ENCODE data around the gene ZBTB9. TPM values are rescaled to one million over a fixed set of nuclear protein-coding genes. Genes with fewer than 3 reads are reported as not detected.
A peak's percentile ranks its signal among the peaks of the same experiment; 100 is the strongest.

The ZBTB9 gene
- total RNA-seq, 1 donor from 2014 or later, result 7.6 TPM

GRCh38 chr6:33423777-33424176 lies 30.6 kb upstream of the ZBTB9 start:
- H3K36me3 ChIP-seq (ENCODE audit: control insufficient read depth, insufficient read depth, low read length), result no peaks in the 10 kb centered on the region
- H3K4me3 ChIP-seq (ENCODE audit: low read depth, low read length), result no peak overlapping the region
- DNase-seq (ENCODE audit: low read depth), result no peak
- no peak for TF ChIP-seq CTCF (IDR thresholded peaks at IDR 0.05; ENCODE audit: insufficient read depth, low read length, poor library complexity, severe bottlenecking)
- no peaks in the 10 kb centered on the region for H3K27me3 ChIP-seq (ENCODE audit: control insufficient read depth, insufficient read depth, low read length)

GRCh38 chr6:33424855-33425667 lies 29.3 kb upstream of the ZBTB9 start:
- Histone ChIP-seq H3K4me3 (ENCODE audit: low read depth, low read length) (peak overlapping the region; percentile 59), H3K36me3 (ENCODE audit: control insufficient read depth, insufficient read depth, low read length) (no peaks in the 10 kb centered on the region), H3K27me3 (ENCODE audit: control insufficient read depth, insufficient read depth, low read length) (no peaks in the 10 kb centered on the region)
- no peak for TF ChIP-seq CTCF (IDR thresholded peaks at IDR 0.05; ENCODE audit: insufficient read depth, low read length, poor library complexity, severe bottlenecking)
- DNase-seq (ENCODE audit: low read depth), result no peak

- no peak for DNase-seq (ENCODE audit: low read depth)
- H3K36me3 ChIP-seq (ENCODE audit: control insufficient read depth, insufficient read depth, low read length), result no peaks in the 10 kb centered on the region
- no peaks in the 10 kb centered on the region for H3K27me3 ChIP-seq (ENCODE audit: control insufficient read depth, insufficient read depth, low read length)
- peak overlapping the region; percentile 59 for H3K4me3 ChIP-seq (ENCODE audit: low read depth, low read length)
- peak; percentile 70 for TF ChIP-seq CTCF (IDR thresholded peaks at IDR 0.05; ENCODE audit: insufficient read depth, low read length, poor library complexity, severe bottlenecking)
Observed at GRCh38 chr6:33425668-33426577, 28.5 kb upstream of the ZBTB9 start.

- no peak for DNase-seq (ENCODE audit: low read depth)
- no peaks in the 10 kb centered on the region for H3K36me3 ChIP-seq (ENCODE audit: control insufficient read depth, insufficient read depth, low read length)
- no peaks in the 10 kb centered on the region for H3K27me3 ChIP-seq (ENCODE audit: control insufficient read depth, insufficient read depth, low read length)
- H3K4me3 ChIP-seq (ENCODE audit: low read depth, low read length), result peak overlapping the region; percentile 59
- TF ChIP-seq CTCF (IDR thresholded peaks at IDR 0.05; ENCODE audit: insufficient read depth, low read length, poor library complexity, severe bottlenecking), result no peak
Observed at GRCh38 chr6:33426590-33427511, 27.5 kb upstream of the ZBTB9 start.

- Histone ChIP-seq H3K4me3 (ENCODE audit: low read depth, low read length) (peak overlapping the region; percentile 56), H3K36me3 (ENCODE audit: control insufficient read depth, insufficient read depth, low read length) (no peaks in the 10 kb centered on the region), H3K27me3 (ENCODE audit: control insufficient read depth, insufficient read depth, low read length) (no peaks in the 10 kb centered on the region)
- peak; percentile 19 for TF ChIP-seq CTCF (IDR thresholded peaks at IDR 0.05; ENCODE audit: insufficient read depth, low read length, poor library complexity, severe bottlenecking)
- DNase-seq (ENCODE audit: low read depth), result no peak
Observed at GRCh38 chr6:33427585-33428223, 26.7 kb upstream of the ZBTB9 start.

Data from kidney epithelial cell (primary cell).